Hepatocyte (in vitro differentiated cells): ENCODE data around the gene C1orf167. TPM values are rescaled to one million over a fixed set of nuclear protein-coding genes. Genes with fewer than 3 reads are reported as not detected.

ENCODE experiments used
- DNase-seq: peaks from one replicate; pipeline ENCODE4 v3.0.0-alpha.2; 2016; ENCODE audit warnings: low spot score
- H2AFZ ChIP-seq: fragments of 200-600 bp; sonication (generic); 2 replicates; pipeline ENCODE4 v1.6.0; 2016; ENCODE audit warnings: antibody characterized with exemption, mild to moderate bottlenecking
- H3K27ac ChIP-seq: fragments of 200-600 bp; sonication (generic); 2 replicates; pipeline ENCODE4 v1.5.1; 2016; ENCODE audit warnings: mild to moderate bottlenecking
- H3K27me3 ChIP-seq: fragments of 200-600 bp; sonication (generic); 2 replicates; pipeline ENCODE4 v1.6.1; 2016
- H3K36me3 ChIP-seq: fragments of 200-600 bp; sonication (generic); replicated peaks from 2 replicates; pipeline ENCODE4 v1.5.1; 2016; ENCODE audit warnings: low read depth; ENCODE audit not compliant: insufficient read depth
- H3K4me1 ChIP-seq: fragments of 200-600 bp; sonication (generic); 2 replicates; pipeline ENCODE4 v1.5.1; 2016; ENCODE audit warnings: mild to moderate bottlenecking, moderate library complexity; ENCODE audit not compliant: insufficient read depth
- H3K4me2 ChIP-seq: fragments of 200-600 bp; sonication (generic); 2 replicates; pipeline ENCODE4 v1.6.0; 2016
- H3K4me3 ChIP-seq: fragments of 200-600 bp; sonication (generic); 2 replicates; pipeline ENCODE4 v1.5.1; 2016; ENCODE audit warnings: mild to moderate bottlenecking
- H3K79me2 ChIP-seq: fragments of 200-600 bp; sonication (generic); 2 replicates; pipeline ENCODE4 v1.6.0; 2017; ENCODE audit warnings: mild to moderate bottlenecking
- H3K9me2 ChIP-seq: fragments of 200-600 bp; sonication (generic); replicated peaks from 2 replicates; pipeline ENCODE4 v1.6.0; 2017; ENCODE audit warnings: mild to moderate bottlenecking; ENCODE audit not compliant: insufficient read depth
- H3K9me3 ChIP-seq: fragments of 200-600 bp; sonication (generic); 2 replicates; pipeline ENCODE4 v1.5.1; 2016; ENCODE audit warnings: low read depth, mild to moderate bottlenecking
- H4K20me1 ChIP-seq: fragments of 200-600 bp; sonication (generic); 2 replicates; pipeline ENCODE4 v1.6.0; 2016; ENCODE audit warnings: mild to moderate bottlenecking; ENCODE audit not compliant: insufficient read depth, poor library complexity, severe bottlenecking
- EZH2 ChIP-seq: fragments of 200-600 bp; sonication (generic); IDR thresholded peaks from 2 replicates; pipeline ENCODE4 v1.6.1; 2016; ENCODE audit warnings: antibody characterized with exemption, mild to moderate bottlenecking, borderline replicate concordance
- EZH2phosphoT487 ChIP-seq: fragments of 200-600 bp; sonication (generic); IDR thresholded peaks from one replicate; pipeline ENCODE4 v1.6.1; 2018; ENCODE audit warnings: antibody characterized with exemption, mild to moderate bottlenecking, low read depth, moderate library complexity; ENCODE audit not compliant: unreplicated experiment, severe bottlenecking
- WGBS: methylation state at CpG from one replicate; pipeline ENCODE4 v1.1.6; 2016; ENCODE audit warnings: low lambda C conversion rate; ENCODE audit errors: missing lambda C conversion rate; 5-methylcytosine and 5-hydroxymethylcytosine counted together
- polyA plus RNA-seq: library from polyadenylated mRNA; unstranded; fragments of >200 nt; fragmentation: Nextera tagmentation; extraction: Ambion mirVana; gene quantifications from 2 replicates; pipeline ENCODE4 v1.2.1, GENCODE V29; 2016
- total RNA-seq: library from RNA; depleted of rRNA; stranded (reverse); fragments of >200 nt; gene quantifications from 2 replicates; pipeline ENCODE4 v1.2.3, GENCODE V29; 2014
- TF ChIP-seq, protein P1 (sequence below): fragments of 200-600 bp; sonication (generic); IDR thresholded peaks from 2 replicates; pipeline ENCODE4 v1.5.1; 2016; ENCODE audit warnings: antibody characterized with exemption, mild to moderate bottlenecking; ENCODE audit not compliant: poor library complexity

C1orf167 gene
- total and polyA plus RNA-seq, 2 experiments from 2014 or later: 0.37 TPM; not detected in 1

DNA sequence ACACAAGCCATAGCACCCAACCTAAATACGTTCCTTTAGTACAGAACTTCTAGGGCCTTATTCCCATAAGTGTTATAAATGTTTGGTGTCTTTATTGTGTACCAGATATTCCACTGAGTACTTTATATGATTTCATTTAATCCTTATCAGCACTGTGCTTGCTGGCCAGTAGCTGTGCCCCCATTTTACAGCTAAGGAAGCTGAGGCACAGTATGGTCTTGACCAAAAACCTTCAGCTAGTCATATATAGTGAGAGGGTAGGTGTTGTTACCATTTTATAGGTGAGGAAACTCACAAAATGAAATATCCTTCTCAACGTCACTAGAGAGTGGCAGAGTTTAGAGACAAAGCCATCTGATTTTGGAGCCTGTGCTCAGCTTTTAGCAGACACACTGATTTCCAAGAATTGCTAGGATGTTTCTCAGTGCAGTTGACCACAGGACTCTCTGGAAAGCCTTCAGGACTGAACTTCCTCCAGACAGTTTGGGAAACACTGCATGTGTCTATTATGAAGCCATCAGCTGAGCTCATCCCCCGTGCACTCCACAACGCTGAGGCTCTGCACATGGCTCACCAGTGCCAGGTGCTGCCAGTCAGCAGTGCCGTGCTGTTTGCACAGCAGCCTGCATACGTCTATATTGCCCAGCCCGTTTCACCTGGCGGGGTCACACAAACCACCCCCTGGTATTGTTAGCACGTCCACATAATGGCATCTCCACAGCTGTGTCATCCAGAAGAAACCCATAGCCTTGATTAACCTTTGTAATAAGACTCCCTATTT, 70.1 kb downstream of the C1orf167 start:
- H3K79me2 ChIP-seq: no peaks in the 10 kb centered on the region
- H2AFZ ChIP-seq: no peak overlapping the region
- H3K9me2 ChIP-seq: no peaks in the 10 kb centered on the region
- DNase-seq: no peak
- H3K4me2 ChIP-seq: no peak overlapping the region
- H3K27ac ChIP-seq: no peak overlapping the region
- peaks cover 6% of the 10 kb centered on the region for H4K20me1 ChIP-seq
- TF ChIP-seq EZH2phosphoT487: no peak
- TF ChIP-seq EZH2: no peak
- TF ChIP-seq, protein P1, sequence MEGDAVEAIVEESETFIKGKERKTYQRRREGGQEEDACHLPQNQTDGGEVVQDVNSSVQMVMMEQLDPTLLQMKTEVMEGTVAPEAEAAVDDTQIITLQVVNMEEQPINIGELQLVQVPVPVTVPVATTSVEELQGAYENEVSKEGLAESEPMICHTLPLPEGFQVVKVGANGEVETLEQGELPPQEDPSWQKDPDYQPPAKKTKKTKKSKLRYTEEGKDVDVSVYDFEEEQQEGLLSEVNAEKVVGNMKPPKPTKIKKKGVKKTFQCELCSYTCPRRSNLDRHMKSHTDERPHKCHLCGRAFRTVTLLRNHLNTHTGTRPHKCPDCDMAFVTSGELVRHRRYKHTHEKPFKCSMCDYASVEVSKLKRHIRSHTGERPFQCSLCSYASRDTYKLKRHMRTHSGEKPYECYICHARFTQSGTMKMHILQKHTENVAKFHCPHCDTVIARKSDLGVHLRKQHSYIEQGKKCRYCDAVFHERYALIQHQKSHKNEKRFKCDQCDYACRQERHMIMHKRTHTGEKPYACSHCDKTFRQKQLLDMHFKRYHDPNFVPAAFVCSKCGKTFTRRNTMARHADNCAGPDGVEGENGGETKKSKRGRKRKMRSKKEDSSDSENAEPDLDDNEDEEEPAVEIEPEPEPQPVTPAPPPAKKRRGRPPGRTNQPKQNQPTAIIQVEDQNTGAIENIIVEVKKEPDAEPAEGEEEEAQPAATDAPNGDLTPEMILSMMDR: no peak
- WGBS: 93% methylated on average over 9 of the region's 9 CpGs
- peaks cover 4% of the 10 kb centered on the region for H3K4me1 ChIP-seq
- H3K27me3 ChIP-seq: no peaks in the 10 kb centered on the region
- no peak overlapping the region for H3K4me3 ChIP-seq
- no peaks in the 10 kb centered on the region for H3K36me3 ChIP-seq
- H3K9me3 ChIP-seq: no peaks in the 10 kb centered on the region

DNA sequence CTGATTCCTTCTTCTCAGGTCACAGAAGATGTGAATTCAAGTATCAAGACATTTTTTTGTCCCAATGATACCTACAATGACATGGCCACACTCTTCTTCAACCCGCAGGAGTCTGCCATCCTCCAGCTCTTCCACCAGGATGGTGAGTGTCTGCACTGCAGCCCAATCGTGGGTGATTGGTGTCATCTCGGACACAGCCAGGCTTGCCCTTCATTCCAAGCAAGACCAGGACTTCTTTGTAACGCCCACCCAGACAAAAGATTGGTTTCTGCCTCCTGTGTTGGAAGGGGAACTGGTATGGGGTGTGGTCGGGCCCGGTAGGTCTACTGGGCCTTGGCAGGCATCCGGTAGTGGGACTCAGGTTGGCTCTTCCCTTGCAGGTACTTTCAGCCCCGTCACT, 71.5 kb downstream of the C1orf167 start:
- Histone ChIP-seq H3K27me3 (no peaks in the 10 kb centered on the region), H3K4me1 (peaks cover 4% of the 10 kb centered on the region), H3K27ac (no peak overlapping the region), H3K4me3 (no peak overlapping the region), H3K4me2 (no peak overlapping the region), H3K9me3 (no peaks in the 10 kb centered on the region), H3K9me2 (no peaks in the 10 kb centered on the region), H3K79me2 (no peaks in the 10 kb centered on the region), H2AFZ (no peak overlapping the region), H4K20me1 (peaks cover 3% of the 10 kb centered on the region), H3K36me3 (no peaks in the 10 kb centered on the region)
- 95% methylated on average over 8 of the region's 8 CpGs for WGBS
- DNase-seq: no peak
- TF ChIP-seq EZH2phosphoT487: no peak
- TF ChIP-seq, protein P1: no peak
- TF ChIP-seq EZH2: no peak

DNA sequence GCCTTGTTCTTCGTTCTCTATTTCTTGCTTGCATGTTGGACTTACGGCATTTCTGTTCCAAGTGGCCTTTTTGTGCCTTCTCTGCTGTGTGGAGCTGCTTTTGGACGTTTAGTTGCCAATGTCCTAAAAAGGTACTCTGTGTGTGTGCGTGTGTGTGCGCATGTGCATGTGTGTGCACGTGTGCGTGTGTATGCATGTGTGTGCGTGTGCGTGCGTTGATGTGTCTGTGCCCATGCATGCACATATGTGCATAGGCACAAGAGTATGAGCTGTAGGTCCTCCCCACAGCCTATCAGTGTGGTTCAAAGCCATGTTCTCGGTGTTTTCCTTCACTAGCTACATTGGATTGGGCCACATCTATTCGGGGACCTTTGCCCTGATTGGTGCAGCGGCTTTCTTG, 71.9 kb downstream of the C1orf167 start:
- H3K27me3 ChIP-seq: no peaks in the 10 kb centered on the region
- no peak overlapping the region for H2AFZ ChIP-seq
- TF ChIP-seq, protein P1: no peak
- no peak for TF ChIP-seq EZH2
- no peak for TF ChIP-seq EZH2phosphoT487
- no peaks in the 10 kb centered on the region for H3K79me2 ChIP-seq
- H3K9me2 ChIP-seq: no peaks in the 10 kb centered on the region
- no peaks in the 10 kb centered on the region for H3K36me3 ChIP-seq
- peaks cover 3% of the 10 kb centered on the region for H4K20me1 ChIP-seq
- WGBS: 96% methylated on average over 13 of the region's 13 CpGs
- H3K9me3 ChIP-seq: no peaks in the 10 kb centered on the region
- H3K4me1 ChIP-seq: peaks cover 4% of the 10 kb centered on the region
- no peak overlapping the region for H3K4me3 ChIP-seq
- no peak for DNase-seq
- H3K4me2 ChIP-seq: no peak overlapping the region
- no peak overlapping the region for H3K27ac ChIP-seq
